Testis (tissue), 3 donors: ENCODE measurements around the gene OR6C2. TPM values are rescaled to one million over a fixed set of nuclear protein-coding genes. Genes with fewer than 3 reads are reported as not detected.
"Not testable (repeated sequence)": the region's sequence is repeated elsewhere in the genome, so short reads cannot be mapped to it uniquely, and the experiment has no call there.

ENCODE experiments used
- DNase-seq: peaks from one replicate; pipeline ENCODE4 v3.0.0-alpha.2; 2019
- H3K27ac ChIP-seq, 2 donors: fragments of 200-600 bp; sonication (generic); one replicate each; pipeline ENCODE4 v1.5.1; 2019
- H3K27me3 ChIP-seq: fragments of 200-600 bp; sonication (generic); one replicate; pipeline ENCODE4 v1.5.1; 2019
- H3K36me3 ChIP-seq: fragments of 200-600 bp; sonication (generic); one replicate; pipeline ENCODE4 v1.5.1; 2017; ENCODE audit warnings: low read depth; ENCODE audit errors: missing control alignments
- H3K4me1 ChIP-seq: fragments of 200-600 bp; sonication (generic); one replicate; pipeline ENCODE4 v1.5.1; 2019
- H3K4me3 ChIP-seq, 2 donors: fragments of 200-600 bp; sonication (generic); one replicate each; pipeline ENCODE4 v1.5.1; 2017 to 2019
- H3K9me3 ChIP-seq: fragments of 200-600 bp; sonication (generic); one replicate; pipeline ENCODE4 v1.5.1; 2017
- POLR2A ChIP-seq: fragments of 450-650 bp; IDR thresholded peaks from one replicate; pipeline ENCODE4 v1.6.1; 2017; ENCODE audit warnings: antibody characterized with exemption, mild to moderate bottlenecking, moderate library complexity
- WGBS, 2 donors: methylation state at CpG; one replicate each; pipeline ENCODE4 v1.1.5; 2018; 5-methylcytosine and 5-hydroxymethylcytosine counted together
- intact Hi-C: fragments of 100-400 bp; cut with DNase I; formaldehyde crosslinking; loops from one replicate; pipeline ENCODE4 v1.15.1; 2023; ENCODE audit warnings: low total_unique reads
- polyA plus RNA-seq: library from polyadenylated mRNA; stranded (reverse); fragments of 350-450 nt; fragmentation: Illumina TruSeq; extraction: RNeasy Lipid Tissue Mini Kit (QIAGEN cat#74804); gene quantifications from one replicate; pipeline ENCODE4 v1.2.3, GENCODE V29; 2014; ENCODE audit warnings: low read depth, low replicate concordance; ENCODE audit not compliant: insufficient read depth
- total RNA-seq, 2 donors: library from RNA; depleted of rRNA; stranded (reverse); fragments of >200 nt; gene quantifications; one replicate each; pipeline ENCODE4 v1.2.3, GENCODE V29; 2016
- TF ChIP-seq, protein P1 (sequence below), 3 experiments: fragments of 450-650 bp in 2 of 3; fragments of 200-600 bp in 1 of 3; sonication (generic) in 1 of 3; IDR thresholded peaks; one replicate each; pipeline ENCODE4 v1.5.1; 2016 to 2019; ENCODE audit warnings: antibody characterized with exemption in 3 of 3, mild to moderate bottlenecking in 2 of 3, moderate library complexity in 1 of 3

OR6C2 gene
- total and polyA plus RNA-seq, 3 donors from 2014 or later = 0.12 TPM; not detected in 2

- WGBS, 2 donors = 15 to 16% methylated on average over 7 to 8 of the region's 34 CpGs
- H3K36me3 ChIP-seq, intact Hi-C loops, H3K27ac ChIP-seq, H3K4me1 ChIP-seq, H3K27me3 ChIP-seq, DNase-seq, H3K9me3 ChIP-seq, H3K4me3 ChIP-seq: not testable (repeated sequence)
Observed at GRCh38 chr12:55414889-55415288, 29.0 kb upstream of the OR6C2 start.

DNA sequence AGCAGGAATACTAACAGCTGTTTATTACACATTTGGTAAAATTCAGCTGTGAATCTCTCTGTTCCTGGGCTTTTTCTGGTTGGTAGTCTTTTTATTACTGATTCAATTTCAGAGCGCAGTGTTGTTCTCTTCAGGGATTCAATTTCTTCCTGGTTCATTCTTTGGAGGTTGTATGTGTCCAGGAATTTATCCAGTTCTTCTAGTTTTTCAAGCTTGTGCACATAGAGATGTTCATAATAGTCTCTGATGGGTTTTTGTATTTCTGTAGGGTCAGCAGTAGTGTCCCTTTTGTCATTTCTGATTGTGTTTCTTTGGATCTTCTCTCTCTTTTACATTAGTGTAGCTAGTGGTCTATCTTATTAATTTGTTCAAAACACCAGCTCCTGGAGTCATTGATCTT is 26.9 kb upstream of the OR6C2 start:
- no peak overlapping the region for H3K27ac ChIP-seq
- no peaks in the 10 kb centered on the region for H3K4me1 ChIP-seq
- H3K9me3 ChIP-seq = no peaks in the 10 kb centered on the region
- DNase-seq = no peak
- intact Hi-C loops = no loop called here
- H3K36me3 ChIP-seq = no peaks in the 10 kb centered on the region
- H3K4me3 ChIP-seq = no peak overlapping the region
- no peaks in the 10 kb centered on the region for H3K27me3 ChIP-seq
- WGBS, 2 donors = 88 to 94% methylated on average over 1 of the region's 1 CpG
- TF ChIP-seq POLR2A = no peak
- TF ChIP-seq, protein P1, sequence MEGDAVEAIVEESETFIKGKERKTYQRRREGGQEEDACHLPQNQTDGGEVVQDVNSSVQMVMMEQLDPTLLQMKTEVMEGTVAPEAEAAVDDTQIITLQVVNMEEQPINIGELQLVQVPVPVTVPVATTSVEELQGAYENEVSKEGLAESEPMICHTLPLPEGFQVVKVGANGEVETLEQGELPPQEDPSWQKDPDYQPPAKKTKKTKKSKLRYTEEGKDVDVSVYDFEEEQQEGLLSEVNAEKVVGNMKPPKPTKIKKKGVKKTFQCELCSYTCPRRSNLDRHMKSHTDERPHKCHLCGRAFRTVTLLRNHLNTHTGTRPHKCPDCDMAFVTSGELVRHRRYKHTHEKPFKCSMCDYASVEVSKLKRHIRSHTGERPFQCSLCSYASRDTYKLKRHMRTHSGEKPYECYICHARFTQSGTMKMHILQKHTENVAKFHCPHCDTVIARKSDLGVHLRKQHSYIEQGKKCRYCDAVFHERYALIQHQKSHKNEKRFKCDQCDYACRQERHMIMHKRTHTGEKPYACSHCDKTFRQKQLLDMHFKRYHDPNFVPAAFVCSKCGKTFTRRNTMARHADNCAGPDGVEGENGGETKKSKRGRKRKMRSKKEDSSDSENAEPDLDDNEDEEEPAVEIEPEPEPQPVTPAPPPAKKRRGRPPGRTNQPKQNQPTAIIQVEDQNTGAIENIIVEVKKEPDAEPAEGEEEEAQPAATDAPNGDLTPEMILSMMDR (IDR thresholded peaks at IDR 0.05) = no peak

- 88 to 100% methylated on average over 2 of the region's 2 CpGs for WGBS, 2 donors
- H3K36me3 ChIP-seq = no peaks in the 10 kb centered on the region
- TF ChIP-seq POLR2A = no peak
- TF ChIP-seq, protein P1 (IDR thresholded peaks at IDR 0.05) = no peak
- no peaks in the 10 kb centered on the region for H3K4me1 ChIP-seq
- no peak overlapping the region for H3K4me3 ChIP-seq
- H3K27me3 ChIP-seq = no peaks in the 10 kb centered on the region
- H3K9me3 ChIP-seq = no peaks in the 10 kb centered on the region
- DNase-seq = no peak
- intact Hi-C loops = no loop called here
- H3K27ac ChIP-seq = no peak overlapping the region
Observed at GRCh38 chr12:55420307-55420962, 23.4 kb upstream of the OR6C2 start.

GRCh38 chr12:55425954-55426353 is 17.9 kb upstream of the OR6C2 start, which contains the start of gene OR6C76:
TSS of gene OR6C76 (plus strand) at chr12:55426254. CDS start at chr12:55426254, 0 bp downstream.
- no peak within 1 kb of the TSS for H3K27ac ChIP-seq
- TF ChIP-seq POLR2A = no peak
- TF ChIP-seq, protein P1 (IDR thresholded peaks at IDR 0.05) = no peak
- no peaks in the 10 kb centered on the region for H3K9me3 ChIP-seq
- no peak within 1 kb of the TSS for H3K4me3 ChIP-seq
- intact Hi-C loops = no loop called here
- DNase-seq = no peak
- WGBS, 2 donors = 90% methylated on average over 4 of the region's 4 CpGs
- H3K36me3 ChIP-seq = no peaks in the 10 kb centered on the region
- no peaks in the 10 kb centered on the region for H3K27me3 ChIP-seq
- H3K4me1 ChIP-seq = no peaks in the 10 kb centered on the region

DNA sequence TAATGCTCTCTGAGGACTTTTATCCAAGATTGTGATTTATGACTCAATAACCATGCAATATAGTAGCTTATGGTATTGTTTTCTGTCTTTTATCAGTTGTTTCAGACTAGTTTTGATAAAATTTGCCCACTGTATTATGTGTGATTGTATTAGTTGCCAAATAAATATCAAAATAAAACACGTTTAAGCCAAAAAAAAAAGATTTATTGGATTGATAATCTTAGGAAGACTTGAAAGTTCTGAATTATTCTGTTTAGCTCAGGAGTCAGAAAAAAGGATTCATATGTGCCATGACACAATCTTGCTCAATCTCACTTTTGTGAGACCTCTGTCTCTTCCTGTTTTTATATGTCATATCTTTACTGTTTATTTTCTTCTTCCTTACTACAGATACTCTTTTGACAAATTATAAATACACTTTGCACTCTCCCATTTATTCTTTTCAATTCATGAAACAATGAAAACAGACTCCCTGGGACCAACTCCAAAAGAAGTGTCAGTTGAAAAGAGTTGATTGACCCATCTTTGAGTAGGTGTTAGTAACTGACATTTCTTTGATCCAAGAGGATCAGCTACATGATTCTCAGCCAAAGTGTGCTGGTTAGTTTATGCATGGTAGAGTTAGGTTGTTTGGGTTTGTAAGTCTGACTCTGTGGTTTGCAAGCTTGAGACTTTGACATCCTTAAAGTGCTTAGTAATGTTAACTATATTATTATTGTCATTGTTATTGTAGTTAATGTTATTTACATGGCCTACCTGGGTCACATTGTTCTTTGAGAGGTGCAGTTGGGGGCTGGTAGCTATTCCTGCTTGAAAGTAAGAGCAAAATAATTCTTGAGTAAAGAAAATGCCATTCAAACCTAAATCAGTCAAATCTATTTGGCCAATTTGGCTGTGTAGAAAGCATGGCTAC is 15.3 kb upstream of the OR6C2 start:
- no peaks in the 10 kb centered on the region for H3K27me3 ChIP-seq
- no peaks in the 10 kb centered on the region for H3K4me1 ChIP-seq
- no peak for DNase-seq
- H3K9me3 ChIP-seq = no peaks in the 10 kb centered on the region
- H3K4me3 ChIP-seq = no peak overlapping the region
- intact Hi-C loops = no loop called here
- TF ChIP-seq, protein P1 (IDR thresholded peaks at IDR 0.05) = no peak
- no peak for TF ChIP-seq POLR2A
- WGBS, 2 donors = 27% methylated on average over 1 of the region's 1 CpG
- no peaks in the 10 kb centered on the region for H3K36me3 ChIP-seq
- H3K27ac ChIP-seq = no peak overlapping the region

DNA sequence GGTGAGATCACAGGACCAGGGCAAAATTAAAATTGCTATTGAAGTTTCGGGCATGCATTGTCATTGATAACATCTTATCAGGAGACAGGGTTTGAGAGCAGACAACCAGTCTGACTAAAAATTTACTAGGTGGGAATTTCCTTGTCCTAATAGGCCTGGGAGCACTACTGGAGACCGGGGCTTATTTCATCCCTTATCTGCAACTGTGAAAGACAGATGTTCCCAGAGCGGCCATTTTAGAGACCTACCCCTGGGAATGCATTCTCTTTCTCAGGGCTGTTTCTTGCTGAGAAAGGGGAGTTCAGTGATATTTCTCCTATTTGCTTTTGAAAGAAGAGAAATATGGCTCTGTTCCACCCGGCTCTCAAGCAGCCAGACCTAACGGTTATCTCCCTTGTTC is 2.6 kb upstream of the OR6C2 start:
- H3K9me3 ChIP-seq, H3K36me3 ChIP-seq, DNase-seq, H3K27me3 ChIP-seq, H3K27ac ChIP-seq, H3K4me1 ChIP-seq, H3K4me3 ChIP-seq, intact Hi-C loops: not testable (repeated sequence)
- WGBS, 2 donors = 80 to 82% methylated on average over 5 of the region's 5 CpGs
